ENCODE measurements around the gene AOPEP.

GRCh38 chr9:95102572-95102971, 376.1 kb downstream of the AOPEP start:
- TF ChIP-seq SIN3A (IDR thresholded peaks at IDR 0.05; ENCODE audit: borderline replicate concordance in 2 of 2, control insufficient read depth in 1 of 2, low read depth in 2 of 2, low read length in 2 of 2) (no peak), TARDBP (IDR thresholded peaks at IDR 0.05) (no peak), ZFX (CRISPR knock-in tag; IDR thresholded peaks at IDR 0.05) (no peak), RAD21 (CRISPR knock-in tag; conservative IDR thresholded peaks at IDR 0.05 in 1 of 2, IDR thresholded peaks at IDR 0.05 in 1 of 2) (no peak), CTCF (IDR thresholded peaks at IDR 0.05 in 2 of 3, conservative IDR thresholded peaks at IDR 0.05 in 1 of 3; ENCODE audit: insufficient read depth in 2 of 3, low read depth in 1 of 3, low read length in 3 of 3) (no peak), KLF10 (CRISPR knock-in tag; IDR thresholded peaks at IDR 0.05) (no peak), ESRRA (IDR thresholded peaks at IDR 0.05; ENCODE audit: borderline replicate concordance, low read depth) (no peak), CREB3L1 (IDR thresholded peaks at IDR 0.05; ENCODE audit: borderline replicate concordance, low read depth) (no peak), DLX4 (CRISPR knock-in tag; IDR thresholded peaks at IDR 0.05) (no peak), ZNF121 (CRISPR knock-in tag; conservative IDR thresholded peaks at IDR 0.05) (no peak), RNF2 (IDR thresholded peaks at IDR 0.05) (no peak), SAFB (IDR thresholded peaks at IDR 0.05; ENCODE audit: borderline replicate concordance, low read depth, low read length) (no peak)

Data from K562 (cell line).